ENCODE measurements around the gene KCNN1. TPM values are rescaled to one million over a fixed set of nuclear protein-coding genes. Genes with fewer than 3 reads are reported as not detected.

KCNN1 gene
- total RNA-seq, 1 donor from 2014 or later = 1.5 TPM

GRCh38 chr19:17969096-17969792 lies 2.3 kb downstream of the KCNN1 start:
- Histone ChIP-seq H3K36me3 (ENCODE audit: insufficient read depth, low read length) (no peaks in the 10 kb centered on the region), H3K27me3 (ENCODE audit: insufficient read depth, low read length) (peaks cover 25% of the 10 kb centered on the region), H3K27ac (ENCODE audit: low read depth, low read length) (no peak overlapping the region), H3K9ac (ENCODE audit: low read length) (no peak overlapping the region), H2AFZ (ENCODE audit: low read depth, low read length) (no peak overlapping the region), H4K20me1 (ENCODE audit: insufficient read depth, low read length) (peaks cover 3% of the 10 kb centered on the region), H3K4me1 (ENCODE audit: insufficient read depth, low read length) (no peaks in the 10 kb centered on the region), H3K4me2 (ENCODE audit: low read length) (no peak overlapping the region), H3K79me2 (ENCODE audit: insufficient read depth, low read length) (no peaks in the 10 kb centered on the region), H3K9me3 (ENCODE audit: insufficient read depth, low read depth, low read length) (no peaks in the 10 kb centered on the region), H3K4me3 (ENCODE audit: insufficient read depth, low read depth, low read length) (no peak overlapping the region)
- H3K4me3 Mint-ChIP-seq (ENCODE audit: unreplicated experiment) = no peak overlapping the region
- no peak overlapping the region for H3K27ac Mint-ChIP-seq (ENCODE audit: unreplicated experiment)
- FAIRE-seq (no peak), DNase-seq (ENCODE audit: low read depth) (no peak)
- H3K9me3 Mint-ChIP-seq (ENCODE audit: unreplicated experiment) = no peaks in the 10 kb centered on the region
- H3K36me3 Mint-ChIP-seq (ENCODE audit: low read depth, unreplicated experiment) = no peaks in the 10 kb centered on the region
- peaks cover 39% of the 10 kb centered on the region for H3K27me3 Mint-ChIP-seq (ENCODE audit: low read depth, unreplicated experiment)
- TF ChIP-seq, protein P1, sequence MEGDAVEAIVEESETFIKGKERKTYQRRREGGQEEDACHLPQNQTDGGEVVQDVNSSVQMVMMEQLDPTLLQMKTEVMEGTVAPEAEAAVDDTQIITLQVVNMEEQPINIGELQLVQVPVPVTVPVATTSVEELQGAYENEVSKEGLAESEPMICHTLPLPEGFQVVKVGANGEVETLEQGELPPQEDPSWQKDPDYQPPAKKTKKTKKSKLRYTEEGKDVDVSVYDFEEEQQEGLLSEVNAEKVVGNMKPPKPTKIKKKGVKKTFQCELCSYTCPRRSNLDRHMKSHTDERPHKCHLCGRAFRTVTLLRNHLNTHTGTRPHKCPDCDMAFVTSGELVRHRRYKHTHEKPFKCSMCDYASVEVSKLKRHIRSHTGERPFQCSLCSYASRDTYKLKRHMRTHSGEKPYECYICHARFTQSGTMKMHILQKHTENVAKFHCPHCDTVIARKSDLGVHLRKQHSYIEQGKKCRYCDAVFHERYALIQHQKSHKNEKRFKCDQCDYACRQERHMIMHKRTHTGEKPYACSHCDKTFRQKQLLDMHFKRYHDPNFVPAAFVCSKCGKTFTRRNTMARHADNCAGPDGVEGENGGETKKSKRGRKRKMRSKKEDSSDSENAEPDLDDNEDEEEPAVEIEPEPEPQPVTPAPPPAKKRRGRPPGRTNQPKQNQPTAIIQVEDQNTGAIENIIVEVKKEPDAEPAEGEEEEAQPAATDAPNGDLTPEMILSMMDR (IDR thresholded peaks at IDR 0.05; ENCODE audit: insufficient read depth, low read depth, low read length) = no peak
- TF ChIP-seq EZH2 (IDR thresholded peaks at IDR 0.05; ENCODE audit: insufficient read depth, low read length) = no peak
- H3K4me1 Mint-ChIP-seq (ENCODE audit: low read depth, unreplicated experiment) = no peaks in the 10 kb centered on the region

DNA sequence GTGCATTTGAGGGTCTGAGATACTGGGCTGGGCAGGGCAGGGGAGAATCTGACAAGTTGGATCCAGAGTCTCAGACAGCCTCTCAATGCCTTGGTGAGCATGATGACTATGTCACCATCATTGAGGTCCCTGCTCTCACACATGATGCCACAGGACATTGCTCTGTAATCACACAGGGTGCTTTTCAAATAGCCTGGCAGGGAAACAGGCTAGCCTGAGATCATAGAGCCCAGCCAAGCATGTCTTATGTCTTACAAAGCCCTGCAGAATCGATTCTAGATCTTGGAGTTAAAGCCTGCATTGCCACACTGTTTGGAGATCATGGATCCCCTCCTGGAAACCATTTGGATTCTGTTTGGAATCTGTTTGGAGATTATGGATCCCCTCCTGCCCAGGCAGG lies 5.3 kb downstream of the KCNN1 start:
- Mint-ChIP-seq H3K4me3 (ENCODE audit: unreplicated experiment) (no peak overlapping the region), H3K27ac (ENCODE audit: unreplicated experiment) (no peak overlapping the region), H3K27me3 (ENCODE audit: low read depth, unreplicated experiment) (peaks cover 19% of the 10 kb centered on the region), H3K9me3 (ENCODE audit: unreplicated experiment) (no peaks in the 10 kb centered on the region), H3K4me1 (ENCODE audit: low read depth, unreplicated experiment) (no peaks in the 10 kb centered on the region), H3K36me3 (ENCODE audit: low read depth, unreplicated experiment) (no peaks in the 10 kb centered on the region)
- TF ChIP-seq EZH2 (IDR thresholded peaks at IDR 0.05; ENCODE audit: insufficient read depth, low read length) = no peak
- TF ChIP-seq, protein P1 (IDR thresholded peaks at IDR 0.05; ENCODE audit: insufficient read depth, low read depth, low read length) = no peak
- Histone ChIP-seq H3K36me3 (ENCODE audit: insufficient read depth, low read length) (no peaks in the 10 kb centered on the region), H3K4me3 (ENCODE audit: insufficient read depth, low read depth, low read length) (no peak overlapping the region), H2AFZ (ENCODE audit: low read depth, low read length) (no peak overlapping the region), H3K27ac (ENCODE audit: low read depth, low read length) (no peak overlapping the region), H4K20me1 (ENCODE audit: insufficient read depth, low read length) (no peaks in the 10 kb centered on the region), H3K79me2 (ENCODE audit: insufficient read depth, low read length) (no peaks in the 10 kb centered on the region), H3K4me2 (ENCODE audit: low read length) (no peak overlapping the region), H3K9ac (ENCODE audit: low read length) (no peak overlapping the region), H3K27me3 (ENCODE audit: insufficient read depth, low read length) (peaks cover 13% of the 10 kb centered on the region), H3K4me1 (ENCODE audit: insufficient read depth, low read length) (no peaks in the 10 kb centered on the region), H3K9me3 (ENCODE audit: insufficient read depth, low read depth, low read length) (no peaks in the 10 kb centered on the region)
- DNase-seq (ENCODE audit: low read depth) (no peak), FAIRE-seq (no peak)

- no peak overlapping the region for H3K4me2 ChIP-seq (ENCODE audit: low read length)
Measured at GRCh38 chr19:17973759-17974158, 6.9 kb downstream of the KCNN1 start.

More at GRCh38 chr19:17973759-17974158, 6.9 kb downstream of the KCNN1 start:
- Histone ChIP-seq H3K4me1 (ENCODE audit: insufficient read depth, low read length) (no peaks in the 10 kb centered on the region), H3K27ac (ENCODE audit: low read depth, low read length) (no peak overlapping the region), H3K27me3 (ENCODE audit: insufficient read depth, low read length) (peaks cover 5% of the 10 kb centered on the region), H3K9ac (ENCODE audit: low read length) (no peak overlapping the region), H3K36me3 (ENCODE audit: insufficient read depth, low read length) (no peaks in the 10 kb centered on the region), H4K20me1 (ENCODE audit: insufficient read depth, low read length) (no peaks in the 10 kb centered on the region), H3K4me3 (ENCODE audit: insufficient read depth, low read depth, low read length) (no peak overlapping the region), H3K79me2 (ENCODE audit: insufficient read depth, low read length) (no peaks in the 10 kb centered on the region), H2AFZ (ENCODE audit: low read depth, low read length) (no peak overlapping the region), H3K9me3 (ENCODE audit: insufficient read depth, low read depth, low read length) (no peaks in the 10 kb centered on the region)
- Mint-ChIP-seq H3K36me3 (ENCODE audit: low read depth, unreplicated experiment) (no peaks in the 10 kb centered on the region), H3K9me3 (ENCODE audit: unreplicated experiment) (no peaks in the 10 kb centered on the region), H3K27me3 (ENCODE audit: low read depth, unreplicated experiment) (peaks cover 13% of the 10 kb centered on the region), H3K4me3 (ENCODE audit: unreplicated experiment) (no peak overlapping the region), H3K4me1 (ENCODE audit: low read depth, unreplicated experiment) (no peaks in the 10 kb centered on the region), H3K27ac (ENCODE audit: unreplicated experiment) (no peak overlapping the region)
- DNase-seq (ENCODE audit: low read depth) = no peak
- FAIRE-seq = no peak
- TF ChIP-seq EZH2 (IDR thresholded peaks at IDR 0.05; ENCODE audit: insufficient read depth, low read length) = no peak
- TF ChIP-seq, protein P1 (IDR thresholded peaks at IDR 0.05; ENCODE audit: insufficient read depth, low read depth, low read length) = no peak
